Sigmoid colon (tissue), 7 donors: ENCODE measurements around the gene RSF1. TPM values are rescaled to one million over a fixed set of nuclear protein-coding genes. Genes with fewer than 3 reads are reported as not detected.

Experiments used
- DNase-seq: peaks from one replicate; pipeline ENCODE4 v3.0.0-alpha.2; 2019
- H3K27ac ChIP-seq, 4 donors: fragments of 200-600 bp; sonication (generic); one replicate each; pipeline ENCODE4 v1.5.1; 2016 to 2019; ENCODE audit warnings: mild to moderate bottlenecking in 1 of 4
- H3K27me3 ChIP-seq, 3 donors: fragments of 200-600 bp; sonication (generic); one replicate each; pipeline ENCODE4 v1.5.1; 2019; ENCODE audit warnings: mild to moderate bottlenecking in 1 of 3
- H3K36me3 ChIP-seq, 4 donors: fragments of 200-600 bp; sonication (generic); one replicate each; pipeline ENCODE4 v1.5.1; 2016 to 2019
- H3K4me1 ChIP-seq, 4 donors: fragments of 200-600 bp; sonication (generic); one replicate each; pipeline ENCODE4 v1.5.1; 2017 to 2019
- H3K4me3 ChIP-seq, 4 donors: fragments of 200-600 bp; sonication (generic); one replicate each; pipeline ENCODE4 v1.5.1; 2017 to 2019; ENCODE audit warnings: mild to moderate bottlenecking in 2 of 4, moderate library complexity in 1 of 4
- H3K9me3 ChIP-seq, 4 donors: fragments of 200-600 bp in 3 of 4; sonication (generic) in 3 of 4; one replicate each; pipeline versions ENCODE4 v1.5.1 to v1.6.1; 2013 to 2019
- CTCF ChIP-seq, 4 experiments: fragments of 450-650 bp in 3 of 4; fragments of 200-600 bp in 1 of 4; IDR thresholded peaks; one replicate each; pipeline ENCODE4 v1.5.1; 2016 to 2019; ENCODE audit warnings: antibody characterized with exemption in 4 of 4, mild to moderate bottlenecking in 3 of 4, moderate library complexity in 2 of 4
- EP300 ChIP-seq, 4 donors: sonication (generic); formaldehyde crosslinking; IDR thresholded peaks; one replicate each; pipeline ENCODE4 v1.6.1; 2017; ENCODE audit warnings: antibody characterized with exemption in 4 of 4
- POLR2A ChIP-seq, 2 donors: fragments of 450-650 bp; IDR thresholded peaks; one replicate each; pipeline ENCODE4 v1.6.1; 2016; ENCODE audit warnings: antibody characterized with exemption in 2 of 2, mild to moderate bottlenecking in 2 of 2, moderate library complexity in 2 of 2
- POLR2AphosphoS5 ChIP-seq, 4 donors: sonication (generic); formaldehyde crosslinking; IDR thresholded peaks; one replicate each; pipeline ENCODE4 v1.6.1; 2017; ENCODE audit warnings: antibody characterized with exemption in 4 of 4
- WGBS, 2 donors: extraction: QIAGEN DNeasy Blood & Tissue Kit; methylation state at CpG; one replicate each; pipeline ENCODE4 v1.1.7; 2013; 5-methylcytosine and 5-hydroxymethylcytosine counted together
- intact Hi-C: fragments of 100-400 bp; cut with DNase I; formaldehyde crosslinking; loops from one replicate; pipeline ENCODE4 v1.15.1; 2023
- polyA plus RNA-seq, 3 donors: library from polyadenylated mRNA; stranded (reverse); fragments of 200-250 nt; gene quantifications; one replicate each; pipeline ENCODE4 v1.2.3, GENCODE V29; 2013
- total RNA-seq, 4 donors: library from RNA; depleted of rRNA; stranded (reverse); fragments of >200 nt; gene quantifications; one replicate each; pipeline ENCODE4 v1.1.0, GENCODE V29; 2016
- donor health status: healthy with polysubstance abuse.
- donor health status: Bipolar disorder and iron deficiency.
- donor health status: healthy.

Gene RSF1
- total and polyA plus RNA-seq, 7 donors = 9.6 to 90.7 (median 61.5) TPM

- Histone ChIP-seq H3K36me3 (no peaks in the 10 kb centered on the region), H3K4me1 (no peaks in the 10 kb centered on the region), H3K27ac (no peak overlapping the region), H3K4me3 (no peak overlapping the region), H3K9me3 (no peaks in the 10 kb centered on the region), H3K27me3 (no peaks in the 10 kb centered on the region)
- 88 to 95% methylated on average over 7 of the region's 7 CpGs for WGBS, 2 donors
- DNase-seq = no peak
- no peak for TF ChIP-seq EP300 (IDR thresholded peaks at IDR 0.05)
- no peak for TF ChIP-seq CTCF (IDR thresholded peaks at IDR 0.05)
- no peak for TF ChIP-seq POLR2AphosphoS5 (IDR thresholded peaks at IDR 0.05)
- TF ChIP-seq POLR2A (IDR thresholded peaks at IDR 0.05) = no peak
- intact Hi-C loops = no loop called here
Measured at GRCh38 chr11:77656362-77656761, 164.2 kb downstream of the RSF1 start.

GRCh38 chr11:77654770-77655434 lies 165.6 kb downstream of the RSF1 start:
- DNase-seq = no peak
- no peaks in the 10 kb centered on the region for H3K36me3 ChIP-seq
- intact Hi-C loops = no loop called here
- 92 to 93% methylated on average over 4 of the region's 4 CpGs for WGBS, 2 donors
- H3K4me1 ChIP-seq = no peaks in the 10 kb centered on the region
- H3K9me3 ChIP-seq = no peaks in the 10 kb centered on the region
- TF ChIP-seq EP300 (IDR thresholded peaks at IDR 0.05) (no peak), CTCF (IDR thresholded peaks at IDR 0.05) (no peak), POLR2A (IDR thresholded peaks at IDR 0.05) (no peak), POLR2AphosphoS5 (IDR thresholded peaks at IDR 0.05) (no peak)
- no peak overlapping the region for H3K27ac ChIP-seq
- no peaks in the 10 kb centered on the region for H3K27me3 ChIP-seq
- no peak overlapping the region for H3K4me3 ChIP-seq

GRCh38 chr11:77650123-77650522 lies 170.4 kb downstream of the RSF1 start:
- no peaks in the 10 kb centered on the region for H3K4me1 ChIP-seq
- WGBS, 2 donors = 40 to 71% methylated on average over 3 of the region's 3 CpGs
- DNase-seq = no peak
- intact Hi-C loops = no loop called here
- no peaks in the 10 kb centered on the region for H3K27me3 ChIP-seq
- H3K36me3 ChIP-seq = no peaks in the 10 kb centered on the region
- TF ChIP-seq POLR2A (IDR thresholded peaks at IDR 0.05) = no peak
- TF ChIP-seq EP300 (IDR thresholded peaks at IDR 0.05) = no peak
- no peak for TF ChIP-seq CTCF (IDR thresholded peaks at IDR 0.05)
- TF ChIP-seq POLR2AphosphoS5 (IDR thresholded peaks at IDR 0.05) = no peak
- H3K27ac ChIP-seq = no peak overlapping the region
- no peaks in the 10 kb centered on the region for H3K9me3 ChIP-seq
- H3K4me3 ChIP-seq = no peak overlapping the region

- no peaks in the 10 kb centered on the region for H3K9me3 ChIP-seq
- no peaks in the 10 kb centered on the region for H3K4me1 ChIP-seq
- intact Hi-C loops = no loop called here
- H3K4me3 ChIP-seq = no peak overlapping the region
- 83 to 84% methylated on average over 3 of the region's 3 CpGs for WGBS, 2 donors
- H3K27me3 ChIP-seq = no peaks in the 10 kb centered on the region
- TF ChIP-seq POLR2AphosphoS5 (IDR thresholded peaks at IDR 0.05) = no peak
- no peak overlapping the region for H3K27ac ChIP-seq
- no peak for DNase-seq
- H3K36me3 ChIP-seq = no peaks in the 10 kb centered on the region
Measured at GRCh38 chr11:77647654-77648305, 172.7 kb downstream of the RSF1 start.

GRCh38 chr11:77644887-77645286 lies 175.6 kb downstream of the RSF1 start:
- Histone ChIP-seq H3K27ac (no peak overlapping the region), H3K9me3 (peaks cover 0 to 4% (median 0%) of the 10 kb centered on the region in 4 donors), H3K27me3 (no peaks in the 10 kb centered on the region), H3K4me1 (no peaks in the 10 kb centered on the region), H3K4me3 (no peak overlapping the region), H3K36me3 (no peaks in the 10 kb centered on the region)
- TF ChIP-seq POLR2A (IDR thresholded peaks at IDR 0.05) = no peak
- no peak for TF ChIP-seq CTCF (IDR thresholded peaks at IDR 0.05)
- no peak for TF ChIP-seq EP300 (IDR thresholded peaks at IDR 0.05)
- TF ChIP-seq POLR2AphosphoS5 (IDR thresholded peaks at IDR 0.05) = no peak
- WGBS, 2 donors = 70 to 92% methylated on average over 1 of the region's 1 CpG
- intact Hi-C loops = no loop called here
- DNase-seq = no peak
